Transverse colon (tissue), 4 donors: ENCODE measurements around the gene APOBR.

Experiments
- POLR2A ChIP-seq: fragments of 450-650 bp; IDR thresholded peaks from one replicate; pipeline ENCODE4 v1.6.1; 2016; ENCODE audit warnings: antibody characterized with exemption, mild to moderate bottlenecking, moderate library complexity
- POLR2AphosphoS5 ChIP-seq, 3 donors: sonication (generic); formaldehyde crosslinking; IDR thresholded peaks; one replicate each; pipeline ENCODE4 v1.6.1; 2016; ENCODE audit warnings: antibody characterized with exemption in 3 of 3
- TF ChIP-seq, protein P1 (sequence below), 5 experiments: fragments of 200-600 bp in 3 of 5; fragments of 450-650 bp in 2 of 5; sonication (generic) in 3 of 5; IDR thresholded peaks; 1 replicate in 2 of 5; 2 replicates in 3 of 5; pipeline ENCODE4 v1.5.1; 2016 to 2017; ENCODE audit warnings: antibody characterized with exemption in 5 of 5, inconsistent platforms in 3 of 5, mild to moderate bottlenecking in 2 of 5, moderate library complexity in 1 of 5

DNA sequence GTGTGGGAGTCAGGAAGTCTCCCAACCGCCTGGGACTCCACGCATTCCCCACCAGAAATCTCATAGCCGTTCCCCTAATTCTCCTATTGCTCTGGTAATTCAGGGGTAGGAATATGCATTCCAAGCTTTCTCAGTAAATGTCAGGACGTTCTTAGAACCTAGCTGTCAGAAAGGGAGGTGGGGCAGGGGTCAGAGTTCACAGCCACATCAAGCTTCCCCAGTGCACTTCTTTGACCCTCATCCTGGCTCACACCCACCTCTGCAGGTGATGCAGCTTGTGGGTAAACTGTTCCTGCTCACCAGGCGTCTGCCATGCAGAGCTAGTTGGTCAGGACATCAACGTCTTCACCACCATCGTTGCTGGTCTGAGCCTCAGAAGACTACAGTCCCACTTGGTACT, 26.2 kb downstream of the APOBR start:
- TF ChIP-seq, protein P1, sequence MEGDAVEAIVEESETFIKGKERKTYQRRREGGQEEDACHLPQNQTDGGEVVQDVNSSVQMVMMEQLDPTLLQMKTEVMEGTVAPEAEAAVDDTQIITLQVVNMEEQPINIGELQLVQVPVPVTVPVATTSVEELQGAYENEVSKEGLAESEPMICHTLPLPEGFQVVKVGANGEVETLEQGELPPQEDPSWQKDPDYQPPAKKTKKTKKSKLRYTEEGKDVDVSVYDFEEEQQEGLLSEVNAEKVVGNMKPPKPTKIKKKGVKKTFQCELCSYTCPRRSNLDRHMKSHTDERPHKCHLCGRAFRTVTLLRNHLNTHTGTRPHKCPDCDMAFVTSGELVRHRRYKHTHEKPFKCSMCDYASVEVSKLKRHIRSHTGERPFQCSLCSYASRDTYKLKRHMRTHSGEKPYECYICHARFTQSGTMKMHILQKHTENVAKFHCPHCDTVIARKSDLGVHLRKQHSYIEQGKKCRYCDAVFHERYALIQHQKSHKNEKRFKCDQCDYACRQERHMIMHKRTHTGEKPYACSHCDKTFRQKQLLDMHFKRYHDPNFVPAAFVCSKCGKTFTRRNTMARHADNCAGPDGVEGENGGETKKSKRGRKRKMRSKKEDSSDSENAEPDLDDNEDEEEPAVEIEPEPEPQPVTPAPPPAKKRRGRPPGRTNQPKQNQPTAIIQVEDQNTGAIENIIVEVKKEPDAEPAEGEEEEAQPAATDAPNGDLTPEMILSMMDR (IDR thresholded peaks at IDR 0.05), result no peak
- TF ChIP-seq POLR2AphosphoS5 (IDR thresholded peaks at IDR 0.05), result no peak
- no peak for TF ChIP-seq POLR2A
